HG02840 (cell line): Measurements from ENCODE around the gene EEF1AKMT1.
"Not testable (repeated sequence)": the region's sequence is repeated elsewhere in the genome, so short reads cannot be mapped to it uniquely, and the experiment has no call there.

Source experiments
- ATAC-seq: cut with Tn5 transposase; IDR thresholded peaks from one replicate; pipeline ENCODE4 v1.9.1; 2021; ENCODE audit warnings: mild to moderate bottlenecking, moderate library complexity, moderate number of reproducible peaks; ENCODE audit not compliant: unreplicated experiment, low FRiP score

The EEF1AKMT1 gene

DNA sequence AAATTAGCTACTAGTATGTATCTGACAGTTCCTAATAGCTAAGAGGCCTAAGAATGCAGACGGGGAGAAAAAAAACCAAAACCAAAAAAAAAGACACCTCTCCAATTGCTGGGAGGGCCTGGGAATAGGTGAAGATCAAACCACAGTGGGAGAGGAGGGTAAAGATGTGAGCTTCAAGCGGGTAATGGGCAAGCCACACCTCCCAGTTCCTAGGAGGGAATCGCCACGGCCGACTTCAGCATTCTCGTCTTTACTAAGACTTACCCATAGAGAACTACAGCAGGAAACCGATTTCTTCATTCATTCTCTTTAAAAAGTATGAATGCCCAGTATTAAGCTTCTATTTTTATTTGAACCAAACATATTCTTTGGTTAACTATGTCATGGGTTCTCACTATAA lies 5.6 kb upstream of the EEF1AKMT1 start:
- no peak for ATAC-seq

DNA sequence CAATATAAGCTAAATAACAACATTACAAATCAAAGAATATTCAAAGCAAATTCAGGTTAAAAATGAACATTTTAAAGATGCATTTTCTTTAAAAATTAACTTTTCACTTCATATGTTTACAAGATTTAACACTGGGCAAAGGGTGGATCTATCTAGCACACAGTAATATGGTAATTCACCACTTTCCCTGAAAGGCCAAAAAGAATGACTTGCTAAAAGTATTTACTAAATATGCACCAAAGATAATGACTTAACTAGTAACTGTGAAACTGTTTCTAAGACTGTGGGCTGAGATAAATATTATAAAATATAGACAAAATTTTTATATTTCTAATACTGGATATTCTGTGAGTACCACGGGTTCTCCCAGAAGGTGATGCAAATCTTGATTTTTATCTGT lies 4.5 kb upstream of the EEF1AKMT1 start:
- no peak for ATAC-seq

DNA sequence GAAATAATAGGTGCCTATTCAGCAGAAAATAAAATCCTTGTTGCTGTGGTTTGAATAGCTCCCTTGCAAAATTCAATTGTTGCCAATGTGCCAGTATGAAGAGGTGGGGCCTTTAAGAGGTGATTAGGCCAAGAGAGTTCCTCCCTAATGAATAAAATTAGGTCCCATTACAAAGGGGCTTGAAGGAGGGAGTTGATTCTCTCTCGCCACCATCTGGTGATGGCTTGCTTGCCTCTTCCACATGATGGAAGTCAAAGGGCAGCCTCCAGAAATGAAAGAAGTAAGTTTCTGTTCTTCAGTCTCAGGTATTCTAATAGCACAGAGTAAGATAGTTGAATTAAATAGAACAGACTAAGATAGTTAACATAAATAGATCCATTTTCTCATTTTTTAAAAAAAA lies 3.0 kb upstream of the EEF1AKMT1 start:
- no peak for ATAC-seq

DNA sequence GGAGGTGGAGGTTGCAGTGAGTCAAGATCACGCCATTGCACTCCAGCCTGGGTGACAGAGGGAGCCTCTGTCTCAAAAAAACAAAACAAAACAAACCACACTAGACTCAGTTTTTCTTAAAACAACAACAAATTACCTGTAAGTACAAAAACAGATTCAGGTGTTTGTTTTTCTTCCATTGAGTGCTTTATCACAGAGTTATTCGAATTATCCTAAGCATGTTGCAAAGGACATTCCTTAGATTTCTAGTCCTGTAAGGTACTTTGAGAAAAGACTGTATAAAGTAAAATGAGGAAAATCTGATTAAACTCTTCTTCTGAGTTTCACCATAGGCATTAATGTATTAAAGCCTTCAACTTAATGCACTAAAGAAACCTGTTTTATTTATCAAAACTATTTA lies 2.2 kb upstream of the EEF1AKMT1 start:
- no peak for ATAC-seq

- no peak for ATAC-seq
Observed at GRCh38 chr13:20774746-20775145, 985 bp upstream of the EEF1AKMT1 start.

DNA sequence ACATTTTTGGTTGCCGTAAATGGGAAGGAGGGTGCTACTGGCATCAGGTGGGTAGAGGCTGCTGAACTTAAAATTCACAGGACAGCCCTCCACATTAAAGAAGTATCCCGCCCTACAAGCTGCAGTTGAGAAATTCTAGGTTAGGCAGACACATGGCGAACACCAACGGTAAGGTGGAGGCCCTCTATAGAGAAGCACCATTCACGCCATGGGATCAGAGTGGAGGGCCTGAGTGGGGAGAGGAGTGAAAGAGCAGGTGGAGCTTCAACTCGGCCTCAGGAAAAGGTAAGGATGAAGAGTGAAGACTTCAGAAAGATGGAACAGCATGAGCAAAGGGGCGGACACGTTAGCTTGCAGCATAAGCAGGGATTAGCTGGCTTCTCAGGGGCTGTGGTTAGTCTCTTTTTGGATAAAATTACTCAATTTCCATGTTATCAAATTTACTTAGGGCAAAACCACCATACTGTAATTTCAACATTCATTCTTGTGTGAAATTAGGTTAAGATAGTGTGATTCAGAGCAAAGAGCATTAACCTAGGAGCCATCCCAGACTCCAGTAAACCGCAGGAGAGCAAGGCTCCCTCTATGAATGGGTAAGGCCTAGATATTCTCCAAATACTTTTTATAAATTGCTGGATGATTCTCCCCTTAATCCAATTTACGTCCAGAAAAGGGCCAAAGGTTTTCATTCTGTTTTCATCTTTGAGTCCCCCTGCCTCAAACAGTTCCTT lies 1.2 kb downstream of the EEF1AKMT1 start:
- no peak for ATAC-seq

DNA sequence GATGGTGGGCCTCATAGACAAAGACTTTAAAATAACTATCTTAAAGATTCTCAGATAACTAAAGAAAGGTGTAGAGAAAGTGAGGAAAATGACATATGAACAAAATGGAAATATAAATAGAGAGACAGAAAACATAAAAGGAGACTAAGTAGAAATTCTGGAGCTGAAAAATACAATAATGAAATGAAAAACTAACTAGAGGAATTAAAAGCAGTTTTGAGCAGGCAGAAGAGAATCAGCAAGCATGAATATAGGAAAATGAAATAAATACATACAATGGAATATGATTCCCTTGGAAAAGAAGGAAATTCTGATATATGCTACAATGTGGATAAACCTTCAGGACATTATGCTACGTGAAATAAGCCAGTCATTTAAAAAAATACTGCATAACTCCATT lies 3.9 kb downstream of the EEF1AKMT1 start:
- ATAC-seq = no peak

- ATAC-seq = no peak
Observed at GRCh38 chr13:20769091-20769490, 4.7 kb downstream of the EEF1AKMT1 start.

DNA sequence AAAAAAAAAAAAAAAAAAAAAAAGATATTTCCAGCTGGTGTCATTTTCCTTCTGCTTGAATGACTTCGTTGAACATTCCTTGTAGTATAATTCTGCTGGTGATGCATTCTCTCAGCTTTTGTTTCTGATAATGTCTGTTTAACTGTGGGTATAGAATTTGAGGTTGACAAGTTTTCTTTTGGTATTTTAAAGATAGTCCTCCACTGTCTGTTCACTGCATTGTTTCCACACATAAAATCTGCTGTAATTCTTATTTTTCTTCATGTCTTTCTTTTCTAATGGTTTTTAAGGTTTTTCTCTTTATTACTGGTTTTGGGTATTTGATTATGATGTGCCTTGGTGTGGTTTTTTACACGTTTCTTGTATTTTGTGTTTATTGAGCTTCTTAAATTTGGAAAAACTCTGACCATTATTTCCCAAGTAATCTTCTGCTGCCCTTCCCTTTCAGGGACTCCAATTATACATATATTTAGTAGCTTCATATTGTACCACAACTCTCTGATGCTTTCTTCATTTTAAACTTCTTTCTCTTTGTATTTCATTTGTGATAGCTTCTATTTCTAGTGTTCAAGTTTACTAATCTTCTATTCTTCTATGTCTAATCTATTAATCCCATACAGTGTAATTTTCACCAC lies 6.3 kb downstream of the EEF1AKMT1 start:
- no peak for ATAC-seq

DNA sequence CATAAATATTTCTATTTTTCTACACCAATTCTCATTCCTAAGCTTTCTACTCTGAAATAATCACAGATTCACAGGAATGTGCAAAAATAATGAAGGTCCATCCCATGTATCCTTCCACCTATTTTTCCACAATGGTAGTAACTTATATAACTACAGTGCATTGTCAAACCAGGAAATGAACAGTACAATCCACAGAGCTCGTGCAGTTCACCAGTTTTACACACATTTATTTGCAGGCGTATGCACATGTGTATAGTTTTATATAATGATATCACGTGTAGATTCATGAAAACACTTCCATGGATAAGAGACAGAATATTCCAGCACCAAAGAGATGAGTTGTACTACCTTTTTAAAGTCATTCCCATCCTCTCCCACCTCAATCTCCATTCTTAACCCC lies 12.9 kb downstream of the EEF1AKMT1 start:
- no peak for ATAC-seq

DNA sequence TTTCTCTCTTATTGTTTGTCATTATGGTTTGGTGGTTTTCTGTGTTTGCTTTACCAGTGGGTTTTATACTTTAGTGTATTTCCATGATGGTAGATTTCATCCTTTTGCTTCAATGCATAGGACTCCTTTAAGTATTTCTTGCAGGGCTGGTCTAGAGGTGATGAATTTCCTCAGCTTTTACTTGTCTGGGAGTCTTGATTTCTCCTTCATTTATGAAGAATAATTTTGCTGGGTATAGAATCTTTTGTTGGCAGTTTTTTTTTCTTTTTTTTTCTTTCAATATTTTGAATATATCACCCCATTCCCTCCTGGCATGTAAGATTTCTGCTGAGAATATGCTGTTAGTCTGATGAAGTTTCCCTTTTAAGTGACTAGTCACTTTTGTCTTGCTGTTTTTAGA lies 19.8 kb downstream of the EEF1AKMT1 start:
- ATAC-seq = no peak

DNA sequence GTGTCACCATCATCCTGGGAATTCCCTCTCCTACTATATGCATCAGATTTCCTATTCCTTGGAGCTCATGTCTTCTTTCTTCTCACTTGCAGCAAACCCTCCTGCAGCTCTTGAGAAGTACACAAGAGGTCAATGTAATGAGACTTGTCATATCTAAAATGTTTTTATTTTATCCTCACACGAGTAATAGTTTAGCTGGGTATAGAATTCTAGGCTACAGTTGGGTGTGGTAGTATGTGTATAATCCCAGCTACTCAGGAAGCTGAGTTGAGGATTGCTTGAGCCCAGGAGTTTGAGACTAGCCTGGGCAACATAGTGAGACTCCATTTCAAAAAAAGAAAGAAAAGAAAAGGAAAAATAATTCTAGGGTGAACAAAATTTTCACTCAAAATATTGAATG lies 24.4 kb downstream of the EEF1AKMT1 start:
- ATAC-seq = no peak

DNA sequence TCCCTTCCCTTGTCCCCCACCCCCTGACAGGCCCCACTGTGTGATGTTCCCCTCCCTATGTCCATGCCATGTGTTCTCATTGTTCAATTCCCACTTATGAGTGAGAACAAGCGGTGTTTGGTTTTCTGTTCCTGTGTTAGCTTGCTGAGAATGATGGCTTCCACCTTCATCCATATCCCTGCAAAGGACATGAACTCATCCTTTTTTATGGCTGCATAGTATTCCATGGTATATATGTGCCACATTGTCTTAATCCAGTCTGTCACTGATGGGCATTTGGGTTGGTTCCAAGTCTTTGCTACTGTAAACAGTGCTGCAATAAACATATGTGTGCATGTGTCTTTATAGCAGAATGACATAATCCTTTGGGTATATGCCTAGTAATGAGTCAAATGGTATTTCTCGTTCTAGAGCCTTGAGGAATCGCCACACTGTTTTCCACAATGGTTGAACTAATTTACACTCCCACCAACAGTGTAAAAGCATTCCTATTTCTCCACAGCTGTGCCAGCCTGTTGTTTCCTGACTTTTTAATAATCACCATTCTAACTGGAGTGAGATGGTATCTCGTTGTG lies 29.8 kb downstream of the EEF1AKMT1 start:
- not testable (repeated sequence) for ATAC-seq

DNA sequence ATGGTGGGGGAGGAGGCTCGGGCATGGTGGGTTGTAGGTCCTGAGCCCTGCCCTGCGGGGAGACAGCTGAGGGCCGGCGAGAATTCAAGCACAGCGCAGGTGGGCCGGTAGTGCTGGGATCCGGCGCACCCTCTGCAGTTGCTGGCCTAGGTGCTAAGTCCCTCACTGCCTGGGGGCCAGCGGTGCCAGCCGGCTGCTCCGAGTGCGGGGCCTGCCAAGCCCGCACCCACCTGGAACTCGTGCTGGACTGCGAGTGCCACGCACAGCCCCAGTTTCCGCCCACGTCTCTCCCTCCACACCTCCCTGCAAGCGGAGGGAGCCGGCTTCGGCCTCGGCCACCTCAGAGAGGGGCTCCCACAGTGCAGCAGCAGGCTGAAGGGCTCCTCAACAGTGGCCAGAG lies 33.7 kb downstream of the EEF1AKMT1 start:
- ATAC-seq = no peak

DNA sequence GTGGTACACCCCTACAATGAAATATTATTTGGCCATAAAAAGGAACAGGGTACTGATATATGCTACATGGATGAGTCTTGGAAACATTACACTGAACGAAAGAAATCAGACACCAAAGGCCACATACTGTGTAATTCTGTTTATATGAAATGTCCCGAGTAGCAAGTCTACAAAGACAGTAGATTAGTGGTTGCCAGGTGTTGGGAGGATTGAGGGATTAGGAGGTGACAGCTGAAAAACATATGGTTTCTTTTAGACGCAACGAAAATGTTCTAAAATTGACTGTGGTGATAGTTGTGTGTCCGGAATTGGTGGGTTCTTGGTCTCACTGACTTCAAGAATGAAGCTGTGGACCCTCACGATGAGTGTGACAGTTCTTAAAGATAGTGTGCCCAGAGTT lies 35.1 kb downstream of the EEF1AKMT1 start:
- ATAC-seq = no peak

GRCh38 chr13:20729633-20730585 lies 43.9 kb downstream of the EEF1AKMT1 start:
- ATAC-seq = no peak

- no peak for ATAC-seq
Observed at GRCh38 chr13:20728579-20729311, 45.0 kb downstream of the EEF1AKMT1 start.

- ATAC-seq = no peak
Observed at GRCh38 chr13:20727856-20728255, 45.9 kb downstream of the EEF1AKMT1 start.

- ATAC-seq = no peak
Observed at GRCh38 chr13:20721454-20722357, 52.1 kb downstream of the EEF1AKMT1 start.
